GM12874 (cell line): ENCODE data around the gene ZNF764.

Source experiments
- CTCF ChIP-seq: IDR thresholded peaks from 2 replicates; pipeline ENCODE4 v1.5.1; 2011; ENCODE audit warnings: low read depth, mild to moderate bottlenecking, control low read depth, low read length, moderate library complexity; ENCODE audit not compliant: insufficient read depth

The ZNF764 gene

GRCh38 chr16:30552956-30553355 lies 5.2 kb downstream of the ZNF764 start:
- TF ChIP-seq CTCF, result no peak

- no peak for TF ChIP-seq CTCF
Measured at GRCh38 chr16:30551781-30552180, 6.4 kb downstream of the ZNF764 start.

- TF ChIP-seq CTCF, result no peak
Measured at GRCh38 chr16:30548416-30549253, 9.5 kb downstream of the ZNF764 start.

GRCh38 chr16:30546115-30546514 lies 12.1 kb downstream of the ZNF764 start:
- no peak for TF ChIP-seq CTCF

GRCh38 chr16:30543067-30543466 lies 15.1 kb downstream of the ZNF764 start:
- no peak for TF ChIP-seq CTCF

GRCh38 chr16:30541502-30542329 lies 16.5 kb downstream of the ZNF764 start:
- no peak for TF ChIP-seq CTCF
